Esophagus muscularis mucosa (tissue), 3 donors: ENCODE measurements around the gene CRYGD.

Experiments used
- POLR2AphosphoS5 ChIP-seq, 2 donors: sonication (generic); formaldehyde crosslinking; IDR thresholded peaks; one replicate each; pipeline ENCODE4 v1.6.1; 2017; ENCODE audit warnings: antibody characterized with exemption in 2 of 2
- TF ChIP-seq, protein P1 (sequence below), 3 experiments: fragments of 200-600 bp in 2 of 3; fragments of 450-650 bp in 1 of 3; sonication (generic) in 2 of 3; IDR thresholded peaks; one replicate each; pipeline ENCODE4 v1.5.1; 2017 to 2019; ENCODE audit warnings: antibody characterized with exemption in 3 of 3, mild to moderate bottlenecking in 2 of 3, moderate library complexity in 1 of 3

DNA sequence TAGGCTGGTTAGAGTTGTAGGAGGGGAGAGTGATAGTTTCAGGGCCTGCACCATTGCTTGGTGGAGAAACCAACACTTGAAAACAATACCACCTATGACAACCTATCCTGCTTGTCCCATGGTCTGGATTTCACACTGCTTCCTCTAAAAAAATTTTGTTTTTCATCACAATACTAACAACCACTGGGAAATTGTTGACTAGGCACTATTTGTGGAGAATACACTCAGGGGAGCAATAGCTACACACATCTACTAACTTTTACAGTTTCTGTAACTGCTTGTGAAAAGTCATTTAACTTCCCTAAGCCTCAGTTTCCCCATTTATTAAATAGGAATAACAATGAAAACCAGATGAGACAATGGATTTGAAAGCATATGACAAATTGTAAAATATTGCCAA is 25.8 kb upstream of the CRYGD start:
- TF ChIP-seq, protein P1, sequence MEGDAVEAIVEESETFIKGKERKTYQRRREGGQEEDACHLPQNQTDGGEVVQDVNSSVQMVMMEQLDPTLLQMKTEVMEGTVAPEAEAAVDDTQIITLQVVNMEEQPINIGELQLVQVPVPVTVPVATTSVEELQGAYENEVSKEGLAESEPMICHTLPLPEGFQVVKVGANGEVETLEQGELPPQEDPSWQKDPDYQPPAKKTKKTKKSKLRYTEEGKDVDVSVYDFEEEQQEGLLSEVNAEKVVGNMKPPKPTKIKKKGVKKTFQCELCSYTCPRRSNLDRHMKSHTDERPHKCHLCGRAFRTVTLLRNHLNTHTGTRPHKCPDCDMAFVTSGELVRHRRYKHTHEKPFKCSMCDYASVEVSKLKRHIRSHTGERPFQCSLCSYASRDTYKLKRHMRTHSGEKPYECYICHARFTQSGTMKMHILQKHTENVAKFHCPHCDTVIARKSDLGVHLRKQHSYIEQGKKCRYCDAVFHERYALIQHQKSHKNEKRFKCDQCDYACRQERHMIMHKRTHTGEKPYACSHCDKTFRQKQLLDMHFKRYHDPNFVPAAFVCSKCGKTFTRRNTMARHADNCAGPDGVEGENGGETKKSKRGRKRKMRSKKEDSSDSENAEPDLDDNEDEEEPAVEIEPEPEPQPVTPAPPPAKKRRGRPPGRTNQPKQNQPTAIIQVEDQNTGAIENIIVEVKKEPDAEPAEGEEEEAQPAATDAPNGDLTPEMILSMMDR (IDR thresholded peaks at IDR 0.05), result no peak
- no peak for TF ChIP-seq POLR2AphosphoS5 (IDR thresholded peaks at IDR 0.05)
